HT1080 (cell line): Measurements from ENCODE around the gene ITGB3. TPM values are rescaled to one million over a fixed set of nuclear protein-coding genes. Genes with fewer than 3 reads are reported as not detected.
"Not testable (repeated sequence)": the region's sequence is repeated elsewhere in the genome, so short reads cannot be mapped to it uniquely, and the experiment has no call there.

ENCODE experiments used
- DNase-seq: peaks from one replicate; pipeline ENCODE4 v3.0.0-alpha.2; 2015; ENCODE audit warnings: low read depth
- total RNA-seq: library from RNA; depleted of rRNA; stranded (reverse); fragments of >200 nt; shearing (Covaris generic); gene quantifications from 2 replicates; pipeline ENCODE4 v1.2.3, GENCODE V29; 2014

ITGB3 gene
- total RNA-seq, 1 experiment from 2014 or later: 1.7 TPM

- no peak for DNase-seq
These were observed 9.7 kb upstream of the ITGB3 start for GRCh38 chr17:47243737-47244598.

DNA sequence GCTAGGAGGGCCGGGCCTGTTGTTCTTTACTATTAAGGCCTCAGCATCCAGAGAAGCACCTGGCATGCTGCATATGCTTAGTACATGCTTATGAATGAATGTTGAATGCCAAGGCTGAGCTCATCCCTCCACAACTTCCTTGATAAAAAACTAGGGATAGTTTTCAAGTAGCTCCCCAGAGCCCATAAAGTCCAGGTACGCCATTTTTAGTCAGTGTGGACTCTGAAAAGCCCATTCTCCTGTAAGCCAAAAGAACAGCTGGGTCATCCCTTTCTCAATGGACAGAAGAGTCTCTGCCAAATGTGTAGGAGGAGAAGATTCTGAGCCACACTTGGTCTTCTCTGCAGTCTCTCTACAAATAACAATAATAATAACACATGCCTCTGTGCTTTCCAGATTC lies 8.9 kb upstream of the ITGB3 start:
- no peak for DNase-seq

- DNase-seq: no peak
These were observed 7.5 kb upstream of the ITGB3 start for GRCh38 chr17:47246120-47246519.

GRCh38 chr17:47250855-47251254 lies 2.8 kb upstream of the ITGB3 start:
- no peak for DNase-seq

- DNase-seq: no peak
These were observed 2.1 kb upstream of the ITGB3 start for GRCh38 chr17:47251421-47251940.

DNA sequence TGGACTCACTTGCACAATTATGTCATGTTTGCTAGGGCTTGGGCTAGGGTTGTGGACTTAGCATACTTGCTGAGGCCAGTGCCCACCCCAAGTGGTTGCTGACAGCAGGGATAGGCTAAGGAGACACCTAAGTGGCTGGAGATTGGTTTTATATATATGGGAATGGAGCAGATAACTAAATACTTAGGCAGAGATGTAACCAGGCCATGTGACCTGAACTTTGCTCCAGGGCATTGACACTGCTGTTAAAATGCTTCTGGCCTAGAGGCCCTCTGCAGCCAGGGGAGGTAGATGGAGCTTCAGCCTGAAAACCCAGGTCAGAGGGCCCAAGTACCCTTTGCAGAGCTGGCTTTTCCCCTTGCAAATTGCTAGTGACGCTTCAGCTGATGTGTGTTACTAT lies 1.4 kb upstream of the ITGB3 start:
- no peak for DNase-seq

DNA sequence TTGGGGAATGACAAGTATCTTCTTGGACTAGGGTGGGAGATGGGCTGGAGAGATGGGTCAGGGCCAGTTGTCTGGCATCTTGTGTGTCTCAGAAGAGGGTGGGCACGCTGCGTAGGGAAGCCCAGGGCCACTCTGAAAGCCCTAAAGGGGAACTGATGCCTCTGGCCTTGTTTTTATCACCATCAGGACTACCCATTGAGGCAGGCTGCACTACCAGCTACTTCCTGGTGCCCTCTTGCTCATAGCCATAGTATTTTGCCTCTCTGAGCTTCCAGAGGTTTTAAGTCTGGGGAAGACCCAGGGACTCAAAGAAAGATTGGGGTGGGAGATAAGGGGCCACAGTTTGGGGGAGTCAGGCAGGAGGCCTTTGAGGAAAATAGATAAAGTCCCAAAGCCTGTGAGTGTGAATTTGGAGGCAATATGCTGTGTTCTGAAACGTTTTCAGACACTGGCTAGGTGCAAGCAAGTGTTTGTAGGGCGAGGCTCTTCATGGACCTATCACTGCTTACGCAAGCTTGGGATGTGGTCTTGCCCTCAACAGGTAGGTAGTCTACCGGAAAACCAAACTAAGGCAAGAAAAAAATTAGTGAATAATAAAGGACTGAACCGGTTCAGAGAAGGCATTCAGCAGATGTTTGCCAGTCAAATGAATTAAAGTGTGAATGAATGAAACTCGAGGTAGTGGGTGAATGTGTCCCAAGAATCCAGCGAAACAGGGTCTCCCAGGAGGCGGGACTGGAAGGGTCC lies 688 bp upstream of the ITGB3 start:
- DNase-seq: no peak

DNA sequence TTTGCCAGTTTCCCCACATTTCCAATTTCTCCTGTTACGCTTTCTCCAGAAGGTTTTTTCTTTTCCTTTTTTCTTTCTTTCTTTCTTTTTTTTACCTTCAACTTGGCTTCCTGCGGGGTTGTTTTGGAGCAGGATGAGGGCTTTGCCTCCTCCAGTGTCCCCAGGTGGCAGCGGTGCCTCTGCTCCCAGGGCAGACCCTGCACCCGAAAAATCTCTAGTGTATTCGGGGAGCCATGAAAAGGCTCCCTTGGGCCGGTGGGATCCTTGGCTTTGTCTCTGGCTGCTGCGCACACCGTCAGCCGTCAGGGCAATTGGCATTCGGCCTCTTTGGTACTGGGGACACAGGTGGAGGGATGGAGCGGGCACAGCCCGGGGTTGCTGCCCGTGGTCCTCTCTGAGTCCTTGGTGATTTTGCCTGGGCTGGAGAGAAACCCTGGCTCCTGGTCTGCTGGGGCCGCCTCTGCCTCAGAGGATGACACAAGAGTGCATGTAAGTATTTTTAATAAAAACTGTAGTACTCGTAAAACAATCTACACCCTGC lies 846 bp downstream of the ITGB3 start:
- DNase-seq: no peak

GRCh38 chr17:47257651-47258339 lies 4.2 kb downstream of the ITGB3 start:
- DNase-seq: peak; percentile 96

DNA sequence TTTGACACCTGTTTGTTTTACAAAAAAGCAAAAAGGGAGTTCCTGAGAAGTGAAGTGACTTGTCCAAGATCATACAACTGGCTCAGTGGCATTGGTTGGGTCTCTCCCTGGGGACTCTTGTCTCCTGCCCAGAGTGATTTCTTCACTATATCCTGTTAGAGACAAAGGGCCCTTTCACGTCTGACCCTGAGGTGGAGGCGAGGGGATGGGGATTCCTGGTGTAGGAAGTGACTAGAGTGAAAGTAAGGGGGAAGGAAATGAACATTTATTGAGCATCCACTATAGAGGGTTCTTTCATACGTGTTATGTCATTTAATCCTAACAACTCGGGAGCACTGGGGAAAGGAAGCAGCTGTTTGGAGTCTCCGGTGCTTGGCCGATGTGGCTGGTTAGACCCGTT lies 9.0 kb downstream of the ITGB3 start:
- peak; percentile 58 for DNase-seq

- no peak for DNase-seq
These were observed 10.5 kb downstream of the ITGB3 start for GRCh38 chr17:47264166-47264565.

DNA sequence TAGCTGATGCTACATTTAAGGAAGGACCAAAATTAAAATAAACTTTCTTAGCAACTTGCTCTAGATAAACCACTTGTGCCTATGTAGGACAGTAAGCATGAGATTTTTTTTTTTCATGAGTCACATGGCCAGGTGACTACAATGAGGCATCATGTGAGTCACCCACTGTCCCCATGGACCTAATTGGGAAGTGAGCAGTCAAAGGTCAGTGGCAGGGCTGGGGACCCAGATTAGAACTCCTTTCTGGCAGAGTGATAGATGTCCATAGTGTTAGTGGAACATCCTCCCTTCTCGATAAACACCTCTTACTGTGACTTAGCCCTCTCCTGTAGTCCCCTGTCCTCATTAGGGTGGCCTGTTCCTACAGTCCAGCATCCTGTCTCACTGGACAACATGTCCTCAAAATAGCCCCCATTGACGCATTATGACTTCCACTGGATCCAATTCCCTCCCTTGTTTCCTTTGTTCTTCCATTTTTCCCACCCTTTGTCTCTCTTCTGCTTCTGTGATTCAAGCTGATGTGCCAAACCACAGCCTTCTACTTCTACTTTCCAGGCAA lies 12.4 kb downstream of the ITGB3 start:
- peak; percentile 91 for DNase-seq

GRCh38 chr17:47266782-47267181 lies 13.2 kb downstream of the ITGB3 start:
- DNase-seq: peak; percentile 51

DNA sequence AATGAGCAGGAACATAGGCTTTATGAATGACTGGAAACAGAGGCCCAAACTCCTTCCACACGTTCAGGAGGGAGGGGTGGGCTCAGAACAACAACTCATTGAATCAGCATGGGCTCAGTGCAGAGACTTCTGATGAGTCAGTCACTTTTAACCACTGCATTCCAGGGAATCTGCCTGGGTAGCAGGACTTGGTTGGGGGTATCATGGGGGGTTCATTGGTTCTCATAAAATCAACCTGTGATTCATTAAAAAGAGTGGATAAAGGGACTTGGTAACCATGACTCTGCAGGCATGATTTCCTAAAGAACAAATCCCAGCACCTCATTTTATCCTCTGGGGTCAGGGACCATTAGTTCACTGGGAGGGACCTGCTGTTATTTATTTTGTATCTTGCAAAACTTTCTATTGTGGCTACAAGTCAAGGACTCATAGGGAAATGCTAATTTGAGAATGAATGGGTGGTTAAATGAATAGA lies 13.8 kb downstream of the ITGB3 start:
- peak; percentile 98 for DNase-seq

DNA sequence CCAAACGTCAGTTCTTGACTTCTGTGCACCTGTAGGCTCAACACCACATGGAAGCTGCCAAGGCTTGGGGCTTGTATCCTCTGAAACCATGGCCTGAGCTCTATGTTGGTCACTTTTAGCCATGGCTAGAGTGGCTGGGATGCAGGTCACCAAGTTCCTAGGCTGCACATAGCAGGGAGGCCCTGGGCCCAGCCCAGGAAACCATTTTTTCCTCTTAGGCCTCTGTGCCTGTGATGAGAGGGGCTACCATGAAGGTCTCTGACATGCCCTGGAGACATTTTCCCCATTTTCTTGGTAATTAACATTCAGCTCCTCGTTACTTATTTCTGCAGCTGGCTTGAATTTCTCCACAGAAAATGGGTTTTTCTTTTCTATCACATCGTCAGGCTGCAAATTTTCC lies 15.3 kb downstream of the ITGB3 start:
- DNase-seq: not testable (repeated sequence)

- DNase-seq: not testable (repeated sequence)
These were observed 16.1 kb downstream of the ITGB3 start for GRCh38 chr17:47269561-47270280.

GRCh38 chr17:47270946-47271705 lies 17.5 kb downstream of the ITGB3 start:
- no peak for DNase-seq

- DNase-seq: no peak
These were observed 18.9 kb downstream of the ITGB3 start for GRCh38 chr17:47272491-47272890.

DNA sequence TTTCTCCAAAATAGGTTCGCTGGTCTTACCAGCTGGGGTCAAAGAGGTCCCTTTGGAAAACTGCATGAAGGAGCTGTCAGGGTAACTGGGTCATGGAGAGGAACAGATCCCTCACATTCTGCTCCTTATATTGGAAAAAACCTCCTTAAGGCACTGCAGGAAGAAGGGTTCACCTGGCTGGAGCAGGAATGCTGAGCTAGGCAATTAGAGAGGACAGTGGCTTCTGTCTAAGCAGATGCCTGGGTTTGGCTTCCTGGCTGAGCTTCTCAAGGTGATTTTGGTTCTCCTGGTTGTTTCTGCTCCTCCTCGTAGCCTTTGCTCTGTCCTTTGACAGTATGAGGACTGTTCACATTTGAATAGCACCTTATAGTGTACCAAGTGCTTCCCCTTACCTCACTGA lies 19.6 kb downstream of the ITGB3 start:
- DNase-seq: no peak
